GM23338 (cell line): ENCODE results near the gene SSH3. TPM values are rescaled to one million over a fixed set of nuclear protein-coding genes. Genes with fewer than 3 reads are reported as not detected.

Experiments used
- ATAC-seq: fragments of 200-7000 bp; cut with Tn5 transposase; 3 replicates; pipeline ENCODE4 v1.9.1; 2020
- DNase-seq: peaks from one replicate; pipeline ENCODE4 v3.0.0-alpha.2; 2015; ENCODE audit warnings: low spot score
- H2AFZ ChIP-seq: fragments of 200-600 bp; sonication (generic); 2 replicates; pipeline ENCODE4 v1.8.0; 2016; ENCODE audit warnings: antibody characterized with exemption, mild to moderate bottlenecking, moderate library complexity
- H3F3A ChIP-seq: fragments of 200-600 bp; sonication (generic); replicated peaks from 2 replicates; pipeline ENCODE4 v1.8.0; 2017; ENCODE audit warnings: antibody characterized with exemption, mixed run types, low read depth
- H3K27ac ChIP-seq: fragments of 200-600 bp; sonication (generic); 2 replicates; pipeline ENCODE4 v1.6.1; 2016; ENCODE audit warnings: low read depth
- H3K27me3 ChIP-seq: fragments of 200-600 bp; sonication (generic); 2 replicates; pipeline ENCODE4 v1.8.0; 2016; ENCODE audit warnings: mild to moderate bottlenecking, mixed run types, moderate library complexity; ENCODE audit not compliant: insufficient read depth
- H3K36me3 ChIP-seq: fragments of 200-600 bp; sonication (generic); 2 replicates; pipeline ENCODE4 v1.8.0; 2016; ENCODE audit warnings: mild to moderate bottlenecking; ENCODE audit not compliant: insufficient read depth
- H3K4me1 ChIP-seq: fragments of 200-600 bp; sonication (generic); 2 replicates; pipeline ENCODE4 v1.8.0; 2016; ENCODE audit warnings: mild to moderate bottlenecking, moderate library complexity; ENCODE audit not compliant: insufficient read depth
- H3K4me2 ChIP-seq: fragments of 200-600 bp; sonication (generic); 2 replicates; pipeline ENCODE4 v1.7.1; 2017; ENCODE audit warnings: mixed run types
- H3K4me3 ChIP-seq: fragments of 200-600 bp; sonication (generic); 2 replicates; pipeline ENCODE4 v1.6.1; 2016; ENCODE audit warnings: mixed run types
- H3K79me2 ChIP-seq: fragments of 200-600 bp; sonication (generic); replicated peaks from 2 replicates; pipeline ENCODE4 v1.8.0; 2017; ENCODE audit warnings: mild to moderate bottlenecking; ENCODE audit not compliant: insufficient read depth
- H3K9me2 ChIP-seq: fragments of 200-600 bp; sonication (generic); 2 replicates; pipeline ENCODE4 v1.8.0; 2017; ENCODE audit not compliant: insufficient read depth
- H4K20me1 ChIP-seq: fragments of 200-600 bp; sonication (generic); replicated peaks from 2 replicates; pipeline ENCODE4 v1.8.0; 2017; ENCODE audit warnings: mild to moderate bottlenecking; ENCODE audit not compliant: insufficient read depth
- H3K27ac Mint-ChIP-seq: 2 replicates; pipeline ENCODE4 v1.8.0; 2020; ENCODE audit warnings: inconsistent platforms, mild to moderate bottlenecking, moderate library complexity, mixed read lengths
- H3K27me3 Mint-ChIP-seq: 3 replicates; pipeline ENCODE4 v1.8.0; 2022; ENCODE audit warnings: low read depth, mild to moderate bottlenecking, moderate library complexity, mixed read lengths, inconsistent platforms; ENCODE audit not compliant: insufficient read depth, poor library complexity
- H3K36me3 Mint-ChIP-seq: 3 replicates; pipeline ENCODE4 v1.8.0; 2021; ENCODE audit warnings: low read depth, mild to moderate bottlenecking, inconsistent platforms, moderate library complexity, mixed read lengths
- H3K4me1 Mint-ChIP-seq: 3 replicates; pipeline ENCODE4 v1.8.0; 2020; ENCODE audit warnings: mild to moderate bottlenecking, inconsistent platforms, mixed read lengths
- H3K4me3 Mint-ChIP-seq: 3 replicates; pipeline ENCODE4 v1.8.0; 2021; ENCODE audit warnings: moderate library complexity, mild to moderate bottlenecking, inconsistent platforms, mixed read lengths
- H3K9me3 Mint-ChIP-seq: 3 replicates; pipeline ENCODE4 v1.8.0; 2020; ENCODE audit warnings: moderate library complexity, mild to moderate bottlenecking, inconsistent platforms, mixed read lengths
- CREB1 ChIP-seq: fragments of 250-450 bp; sonication (Bioruptor Pico); IDR thresholded peaks from 2 replicates; pipeline ENCODE4 v1.5.0; 2020; ENCODE audit warnings: low read depth, mild to moderate bottlenecking, moderate library complexity
- EZH2 ChIP-seq: fragments of 200-600 bp; sonication (generic); IDR thresholded peaks from one replicate; pipeline ENCODE4 v1.8.0; 2017; ENCODE audit warnings: antibody characterized with exemption, mild to moderate bottlenecking, low read depth; ENCODE audit not compliant: unreplicated experiment
- NANOG ChIP-seq: IDR thresholded peaks from 2 replicates; pipeline ENCODE4 v1.6.1; 2016; ENCODE audit warnings: antibody characterized with exemption, borderline replicate concordance
- POLR2AphosphoS5 ChIP-seq: IDR thresholded peaks from 2 replicates; pipeline ENCODE4 v1.6.1; 2016; ENCODE audit warnings: antibody characterized with exemption, low read depth
- STAT1 ChIP-seq: IDR thresholded peaks from one replicate; pipeline ENCODE4 v1.6.1; 2016; ENCODE audit warnings: antibody characterized with exemption; ENCODE audit not compliant: unreplicated experiment
- ZNF114 ChIP-seq: fragments of 250-450 bp; sonication (Bioruptor Pico); IDR thresholded peaks from 2 replicates; pipeline ENCODE4 v1.5.0; 2020; ENCODE audit warnings: mild to moderate bottlenecking, moderate library complexity
- ZNF331 ChIP-seq: fragments of 250-450 bp; sonication (Bioruptor Pico); IDR thresholded peaks from 2 replicates; pipeline ENCODE4 v1.5.0; 2020; ENCODE audit warnings: low read depth, mild to moderate bottlenecking, moderate library complexity
- ZNF462 ChIP-seq: fragments of 250-450 bp; sonication (Bioruptor Pico); IDR thresholded peaks from 2 replicates; pipeline ENCODE4 v1.5.0; 2020; ENCODE audit warnings: mild to moderate bottlenecking, moderate library complexity
- polyA plus RNA-seq: library from polyadenylated mRNA; unstranded; fragments of >200 nt; fragmentation: Nextera tagmentation; extraction: Ambion mirVana; gene quantifications from 2 replicates; pipeline ENCODE4 v1.2.1, GENCODE V29; 2016
- total RNA-seq: library from RNA; depleted of rRNA; stranded (reverse); fragments of >200 nt; shearing (Covaris generic); gene quantifications from 2 replicates; pipeline ENCODE4 v1.2.3, GENCODE V29; 2014
- TF ChIP-seq, protein P1 (sequence below), 2 experiments: fragments of 200-600 bp in 1 of 2; sonication (generic) in 1 of 2; conservative IDR thresholded peaks; 2 replicates each; pipeline versions ENCODE4 v1.5.1 to v1.6.1; 2016 to 2017; ENCODE audit warnings: antibody characterized with exemption in 2 of 2, low read depth in 2 of 2, mild to moderate bottlenecking in 2 of 2, moderate library complexity in 1 of 2
- TF ChIP-seq, protein P2 (sequence below): IDR thresholded peaks from 2 replicates; pipeline ENCODE4 v1.6.1; 2016; ENCODE audit warnings: antibody characterized with exemption

Gene SSH3
- total and polyA plus RNA-seq, 2 experiments from 2014 or later, result 17.8 to 40.0 TPM

DNA sequence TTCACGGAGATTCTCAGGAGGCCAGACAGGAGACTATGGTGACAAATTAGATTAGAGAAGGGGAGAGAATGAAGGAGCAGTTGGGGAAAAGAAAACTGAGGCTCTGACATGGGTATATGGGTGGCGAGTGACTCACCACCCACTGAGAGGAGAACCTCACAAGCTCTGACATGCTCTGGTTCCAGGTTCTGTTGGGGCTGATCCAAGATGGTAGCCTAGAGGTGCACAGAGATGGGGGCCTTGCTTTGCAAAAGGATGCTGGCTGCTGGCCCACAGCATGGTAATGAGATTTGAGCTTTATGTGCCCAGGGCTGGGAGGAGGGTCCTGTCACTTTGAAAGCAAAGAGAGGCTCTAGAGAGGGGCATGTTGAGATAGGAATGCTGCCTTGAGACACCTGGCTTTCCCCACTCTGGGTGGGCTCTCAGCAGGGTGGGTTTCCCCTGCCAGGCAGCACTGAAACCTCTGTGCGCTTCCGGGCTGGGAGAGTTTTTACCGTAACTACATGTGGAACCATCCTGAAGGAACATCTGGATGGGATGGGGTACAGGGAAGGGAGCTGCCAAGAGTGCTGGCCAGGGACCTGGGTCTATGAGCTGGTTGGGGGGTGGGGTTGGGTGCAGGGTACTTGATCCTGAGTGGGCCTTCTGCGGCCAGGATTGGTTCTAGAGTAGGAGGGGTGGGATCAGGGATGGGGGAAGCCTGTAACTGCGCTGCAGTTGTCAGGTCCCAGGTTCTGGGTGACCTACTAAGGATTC lies 38.3 kb upstream of the SSH3 start:
- Mint-ChIP-seq H3K27ac (no peak overlapping the region), H3K4me3 (peak overlapping the region; percentile 49; the same call in 1 of the 3 replicates), H3K9me3 (no peaks in the 10 kb centered on the region), H3K4me1 (peaks cover 43% of the 10 kb centered on the region), H3K27me3 (peaks cover 21% of the 10 kb centered on the region), H3K36me3 (peaks cover 12% of the 10 kb centered on the region; the same call in 2 of the 3 replicates)
- no peak for TF ChIP-seq NANOG
- no peak for TF ChIP-seq EZH2
- TF ChIP-seq CREB1 (CRISPR knock-in tag), result no peak
- TF ChIP-seq ZNF331 (CRISPR knock-in tag), result no peak
- no peak for TF ChIP-seq STAT1
- no peak for TF ChIP-seq ZNF462 (CRISPR knock-in tag)
- TF ChIP-seq, protein P1, sequence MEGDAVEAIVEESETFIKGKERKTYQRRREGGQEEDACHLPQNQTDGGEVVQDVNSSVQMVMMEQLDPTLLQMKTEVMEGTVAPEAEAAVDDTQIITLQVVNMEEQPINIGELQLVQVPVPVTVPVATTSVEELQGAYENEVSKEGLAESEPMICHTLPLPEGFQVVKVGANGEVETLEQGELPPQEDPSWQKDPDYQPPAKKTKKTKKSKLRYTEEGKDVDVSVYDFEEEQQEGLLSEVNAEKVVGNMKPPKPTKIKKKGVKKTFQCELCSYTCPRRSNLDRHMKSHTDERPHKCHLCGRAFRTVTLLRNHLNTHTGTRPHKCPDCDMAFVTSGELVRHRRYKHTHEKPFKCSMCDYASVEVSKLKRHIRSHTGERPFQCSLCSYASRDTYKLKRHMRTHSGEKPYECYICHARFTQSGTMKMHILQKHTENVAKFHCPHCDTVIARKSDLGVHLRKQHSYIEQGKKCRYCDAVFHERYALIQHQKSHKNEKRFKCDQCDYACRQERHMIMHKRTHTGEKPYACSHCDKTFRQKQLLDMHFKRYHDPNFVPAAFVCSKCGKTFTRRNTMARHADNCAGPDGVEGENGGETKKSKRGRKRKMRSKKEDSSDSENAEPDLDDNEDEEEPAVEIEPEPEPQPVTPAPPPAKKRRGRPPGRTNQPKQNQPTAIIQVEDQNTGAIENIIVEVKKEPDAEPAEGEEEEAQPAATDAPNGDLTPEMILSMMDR (conservative IDR thresholded peaks at IDR 0.05; ENCODE audit: low read depth in 2 of 2), result no peak
- TF ChIP-seq, protein P2, sequence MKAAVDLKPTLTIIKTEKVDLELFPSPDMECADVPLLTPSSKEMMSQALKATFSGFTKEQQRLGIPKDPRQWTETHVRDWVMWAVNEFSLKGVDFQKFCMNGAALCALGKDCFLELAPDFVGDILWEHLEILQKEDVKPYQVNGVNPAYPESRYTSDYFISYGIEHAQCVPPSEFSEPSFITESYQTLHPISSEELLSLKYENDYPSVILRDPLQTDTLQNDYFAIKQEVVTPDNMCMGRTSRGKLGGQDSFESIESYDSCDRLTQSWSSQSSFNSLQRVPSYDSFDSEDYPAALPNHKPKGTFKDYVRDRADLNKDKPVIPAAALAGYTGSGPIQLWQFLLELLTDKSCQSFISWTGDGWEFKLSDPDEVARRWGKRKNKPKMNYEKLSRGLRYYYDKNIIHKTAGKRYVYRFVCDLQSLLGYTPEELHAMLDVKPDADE, result no peak
- no peak for TF ChIP-seq POLR2AphosphoS5
- TF ChIP-seq ZNF114 (CRISPR knock-in tag), result no peak
- H3K27ac ChIP-seq, result no peak overlapping the region
- peaks cover 3% of the 10 kb centered on the region; the same call in 1 of the 2 replicates for H3K36me3 ChIP-seq
- ATAC-seq, result no peak
- no peak overlapping the region for H2AFZ ChIP-seq
- peaks cover 18% of the 10 kb centered on the region for H3K4me1 ChIP-seq
- H3K27me3 ChIP-seq, result no peaks in the 10 kb centered on the region
- H3K4me3 ChIP-seq, result no peak overlapping the region; the same call in 1 of the 2 replicates
- no peak for DNase-seq
- H3F3A ChIP-seq, result peaks cover 23% of the 10 kb centered on the region
- H3K4me2 ChIP-seq, result no peak overlapping the region
- H3K9me2 ChIP-seq, result no peaks in the 10 kb centered on the region
- H3K79me2 ChIP-seq, result peaks cover 34% of the 10 kb centered on the region
- H4K20me1 ChIP-seq, result peaks cover 12% of the 10 kb centered on the region; the same call in 1 of the 2 replicates
